GM10266 (cell line): Measurements from ENCODE around the gene LGALS3BP.
"Not testable (repeated sequence)": the region's sequence is repeated elsewhere in the genome, so short reads cannot be mapped to it uniquely, and the experiment has no call there.

ENCODE experiments used
- DNase-seq: peaks from one replicate; pipeline ENCODE4 v3.0.0; 2012; ENCODE audit errors: extremely low spot score
- TF ChIP-seq, protein P1 (sequence below): IDR thresholded peaks from 2 replicates; pipeline ENCODE4 v1.5.1; 2012; ENCODE audit warnings: mild to moderate bottlenecking, low read depth; ENCODE audit not compliant: control insufficient read depth, insufficient read depth; ENCODE audit errors: missing control alignments

The LGALS3BP gene

DNA sequence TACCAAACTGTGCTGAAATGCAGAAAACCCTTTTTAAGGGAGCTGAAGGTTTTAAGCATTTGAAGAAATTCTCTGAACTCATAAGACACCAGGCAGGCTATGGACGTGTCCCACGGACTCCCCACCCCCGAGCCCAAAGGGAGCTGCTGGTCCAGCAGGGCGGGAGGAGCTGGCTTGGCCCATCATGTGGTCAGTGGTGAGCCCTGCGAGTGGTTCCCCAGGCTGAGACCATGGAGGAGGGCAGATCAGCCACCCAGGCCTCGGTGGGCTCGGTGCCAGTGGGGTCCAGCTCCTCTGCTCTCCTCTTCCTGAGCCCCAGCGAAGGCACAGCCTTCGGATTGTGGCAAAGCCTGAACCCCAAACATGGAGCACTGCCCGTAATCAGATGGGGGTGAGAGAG is 27.0 kb downstream of the LGALS3BP start:
- DNase-seq, result no peak
- TF ChIP-seq, protein P1, sequence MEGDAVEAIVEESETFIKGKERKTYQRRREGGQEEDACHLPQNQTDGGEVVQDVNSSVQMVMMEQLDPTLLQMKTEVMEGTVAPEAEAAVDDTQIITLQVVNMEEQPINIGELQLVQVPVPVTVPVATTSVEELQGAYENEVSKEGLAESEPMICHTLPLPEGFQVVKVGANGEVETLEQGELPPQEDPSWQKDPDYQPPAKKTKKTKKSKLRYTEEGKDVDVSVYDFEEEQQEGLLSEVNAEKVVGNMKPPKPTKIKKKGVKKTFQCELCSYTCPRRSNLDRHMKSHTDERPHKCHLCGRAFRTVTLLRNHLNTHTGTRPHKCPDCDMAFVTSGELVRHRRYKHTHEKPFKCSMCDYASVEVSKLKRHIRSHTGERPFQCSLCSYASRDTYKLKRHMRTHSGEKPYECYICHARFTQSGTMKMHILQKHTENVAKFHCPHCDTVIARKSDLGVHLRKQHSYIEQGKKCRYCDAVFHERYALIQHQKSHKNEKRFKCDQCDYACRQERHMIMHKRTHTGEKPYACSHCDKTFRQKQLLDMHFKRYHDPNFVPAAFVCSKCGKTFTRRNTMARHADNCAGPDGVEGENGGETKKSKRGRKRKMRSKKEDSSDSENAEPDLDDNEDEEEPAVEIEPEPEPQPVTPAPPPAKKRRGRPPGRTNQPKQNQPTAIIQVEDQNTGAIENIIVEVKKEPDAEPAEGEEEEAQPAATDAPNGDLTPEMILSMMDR, result no peak

DNA sequence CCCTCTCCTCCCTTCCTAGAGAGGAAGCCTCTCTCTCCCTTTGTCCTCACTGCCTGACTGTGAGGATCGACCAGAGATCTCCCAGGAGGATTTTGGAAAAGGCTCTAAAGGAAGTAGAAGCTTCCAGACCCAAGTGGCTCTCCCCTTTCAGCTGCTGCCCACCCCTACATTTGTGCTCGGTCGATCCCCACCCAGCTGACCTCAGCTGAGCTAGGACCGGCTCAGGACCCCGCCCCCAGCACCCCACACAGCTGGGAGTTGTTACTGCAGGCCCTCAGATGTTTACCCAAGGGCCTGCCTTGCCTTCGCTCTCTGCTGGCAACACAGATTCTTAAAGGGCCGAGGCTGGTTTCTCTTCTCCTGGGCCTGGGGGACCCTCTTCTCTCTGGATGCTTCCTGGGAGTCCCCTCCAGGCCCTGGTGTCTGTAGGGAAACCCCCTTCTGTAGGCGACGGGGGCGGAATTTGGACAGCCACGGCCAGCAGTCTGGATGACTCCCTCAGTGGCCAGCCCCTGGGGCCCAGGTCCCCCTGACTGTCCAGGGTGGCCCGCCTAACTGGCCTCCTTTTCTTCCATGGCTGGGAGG is 27.7 kb downstream of the LGALS3BP start:
- no peak for DNase-seq
- TF ChIP-seq, protein P1, result no peak

DNA sequence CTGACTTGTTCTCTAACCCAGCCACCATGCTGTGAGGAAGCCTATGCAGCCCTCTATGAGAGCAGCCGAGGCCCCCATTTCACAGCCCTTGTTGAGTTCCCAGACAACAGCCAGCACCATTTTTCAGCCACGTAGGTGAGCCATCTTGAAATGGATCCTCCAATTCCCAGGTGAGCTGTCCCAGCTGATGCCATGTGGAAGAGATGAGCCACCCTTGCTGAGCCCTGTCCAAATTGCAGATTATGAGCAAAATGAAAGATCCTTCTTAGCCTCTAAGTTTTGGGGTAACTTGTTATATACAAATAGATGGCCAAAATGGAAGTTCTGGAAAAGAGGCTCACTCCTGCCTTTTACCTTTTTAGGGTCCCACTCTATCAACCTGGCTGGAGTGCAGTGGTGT is 28.9 kb downstream of the LGALS3BP start:
- TF ChIP-seq, protein P1, result no peak
- no peak for DNase-seq

DNA sequence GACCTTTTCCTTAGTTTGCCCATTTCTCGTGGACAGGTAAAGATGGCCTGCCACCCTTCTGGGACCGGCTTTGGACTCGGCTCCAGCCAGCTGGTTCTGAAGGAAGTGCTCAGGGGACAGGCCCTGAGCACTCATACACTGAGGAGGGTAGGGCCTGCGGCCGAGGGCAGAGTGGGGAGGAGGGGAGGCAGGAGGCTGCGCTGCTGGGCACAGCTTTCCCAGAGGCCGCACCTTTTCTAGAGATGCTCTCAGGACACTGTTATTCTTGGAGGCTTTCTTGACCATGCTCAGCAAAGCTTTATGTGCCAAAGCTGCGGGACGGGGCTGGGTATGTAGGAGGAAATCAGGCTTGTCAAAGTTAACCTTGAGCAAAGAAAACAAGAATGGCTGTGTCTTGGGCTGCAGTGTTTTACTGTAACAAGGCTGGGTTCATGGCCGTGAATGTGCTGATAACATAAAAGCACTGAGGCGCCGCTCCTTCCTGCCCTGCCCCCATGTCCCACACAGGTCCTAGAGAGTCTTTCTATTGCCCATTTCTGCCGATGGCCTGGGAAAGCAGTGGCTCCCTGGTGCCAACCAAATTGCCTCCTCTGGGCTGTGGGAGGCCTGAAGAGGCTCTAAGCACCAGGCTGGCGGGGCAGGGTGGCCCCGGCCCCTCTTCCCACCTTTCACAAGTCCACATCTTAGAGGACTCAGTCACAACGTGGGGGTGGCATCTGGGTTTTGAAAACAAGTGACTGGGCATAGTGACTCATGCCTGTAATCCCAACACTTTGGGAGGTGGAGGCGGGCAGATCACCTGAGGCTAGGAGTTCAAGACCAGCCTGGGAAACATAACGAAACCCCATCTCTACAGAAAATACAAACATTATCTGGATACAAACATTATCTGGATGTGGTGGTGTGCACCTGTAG is 32.2 kb downstream of the LGALS3BP start:
- TF ChIP-seq, protein P1, result no peak

DNA sequence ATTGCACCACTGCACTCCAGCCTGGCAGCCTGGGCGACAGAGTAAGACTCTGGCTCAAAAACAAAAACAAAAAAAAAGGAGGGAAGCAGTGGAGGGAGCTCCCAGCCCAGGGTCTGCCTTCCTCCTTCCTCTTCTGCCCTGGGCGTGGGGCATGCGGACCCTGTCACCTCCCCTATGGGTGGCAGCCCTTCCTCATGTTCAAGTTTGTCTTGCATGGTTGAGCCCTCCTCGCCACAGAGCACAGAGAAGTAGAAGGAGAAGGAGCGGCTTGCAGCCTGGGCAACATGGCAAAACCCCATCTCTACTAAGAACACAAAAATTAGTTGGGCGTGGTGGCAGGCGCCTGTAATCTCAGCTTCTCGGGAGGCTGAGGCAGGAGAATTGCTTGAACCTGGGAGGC is 33.1 kb downstream of the LGALS3BP start:
- no peak for DNase-seq
- TF ChIP-seq, protein P1, result no peak

More for the DNA sequence above, 32.2 kb downstream of the LGALS3BP start:
- no peak for DNase-seq

DNA sequence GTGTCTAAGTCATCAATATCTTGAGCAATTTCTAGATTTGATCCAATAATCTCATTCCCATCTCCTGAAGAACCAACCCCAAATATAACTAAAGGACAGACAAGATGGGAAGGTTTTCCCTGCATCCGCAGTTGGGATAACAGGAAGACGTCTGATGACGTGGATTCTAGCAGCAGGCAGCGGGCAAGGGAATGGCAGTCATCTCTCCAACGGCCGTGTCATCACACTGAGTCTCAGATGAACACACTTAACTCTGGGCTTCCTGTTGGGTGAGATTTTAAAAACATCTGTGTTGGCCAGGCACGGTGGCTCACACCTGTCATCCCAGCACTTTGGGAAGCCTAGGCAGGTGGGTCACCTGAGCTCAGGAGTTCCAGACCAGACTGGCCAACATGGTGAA is 33.6 kb downstream of the LGALS3BP start:
- DNase-seq, result no peak
- TF ChIP-seq, protein P1, result no peak

DNA sequence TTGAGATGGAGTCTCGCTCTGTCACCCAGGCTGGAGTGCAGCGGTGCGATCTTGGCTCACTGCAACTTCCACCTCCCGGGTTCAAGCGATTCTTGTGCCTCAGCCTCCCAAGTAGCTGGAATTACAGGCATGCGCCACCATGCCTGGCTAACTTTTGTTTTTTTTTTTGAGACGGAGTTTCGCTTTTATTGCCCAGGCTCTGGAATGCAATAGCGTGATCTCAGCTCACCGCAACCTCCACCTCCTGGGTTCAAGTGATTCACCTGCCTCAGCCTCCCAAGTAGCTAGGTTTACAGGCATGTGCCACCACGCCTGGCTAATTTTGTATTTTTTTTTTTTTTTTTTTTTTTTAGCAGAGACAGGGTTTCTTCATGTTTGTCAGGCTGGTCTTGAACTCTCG is 34.3 kb downstream of the LGALS3BP start:
- not testable (repeated sequence) for DNase-seq
